K562 (cell line): Measurements from ENCODE around the gene F2RL2. TPM values are rescaled to one million over a fixed set of nuclear protein-coding genes. Genes with fewer than 3 reads are reported as not detected.
A peak's percentile ranks its signal among the peaks of the same experiment; 100 is the strongest.

ENCODE experiments used
- ATF1 ChIP-seq, 2 experiments: fragments of 450-650 bp in 1 of 2; IDR thresholded peaks; 2 replicates each; pipeline ENCODE4 v1.6.1; 2016; ENCODE audit warnings: missing compliant biosample characterization in 1 of 2, missing genetic modification characterization in 1 of 2
- ATF2 ChIP-seq: sonication (generic); formaldehyde crosslinking; IDR thresholded peaks from 2 replicates; pipeline ENCODE4 v1.8.1; 2022; ENCODE audit warnings: missing genetic modification reagents
- BHLHE40 ChIP-seq: IDR thresholded peaks from 2 replicates; pipeline ENCODE4 v1.6.1; 2011; ENCODE audit warnings: low read length, improper control_type of control experiment
- C11orf30 ChIP-seq: fragments of 450-650 bp; IDR thresholded peaks from 2 replicates; pipeline ENCODE4 v1.6.1; 2016; ENCODE audit warnings: low read depth, mild to moderate bottlenecking
- CBX3 ChIP-seq, 2 experiments: IDR thresholded peaks; 1 replicate in 1 of 2; 2 replicates in 1 of 2; pipeline ENCODE4 v1.6.1; 2012; ENCODE audit warnings: inconsistent platforms in 2 of 2, low read length in 2 of 2, borderline replicate concordance in 1 of 2, control low read depth in 1 of 2
- DPF2 ChIP-seq: fragments of 450-650 bp; IDR thresholded peaks from 2 replicates; pipeline ENCODE4 v1.6.1; 2016
- NFE2 ChIP-seq: IDR thresholded peaks from 2 replicates; pipeline ENCODE4 v1.6.1; 2014; ENCODE audit warnings: antibody characterized with exemption, low read depth
- NR2C2 ChIP-seq, 2 experiments: fragments of 200-800 bp in 1 of 2; sonication (Bioruptor generic) in 1 of 2; sonication (generic) in 1 of 2; formaldehyde crosslinking in 1 of 2; IDR thresholded peaks; 2 replicates each; pipeline versions ENCODE4 v1.6.1 to v1.8.0; 2016 to 2022; ENCODE audit warnings: mild to moderate bottlenecking in 1 of 2, missing compliant biosample characterization in 1 of 2, missing genetic modification characterization in 1 of 2, missing genetic modification reagents in 1 of 2
- PTRF ChIP-seq: fragments of 450-650 bp; IDR thresholded peaks from 2 replicates; pipeline ENCODE4 v1.6.1; 2016; ENCODE audit warnings: mild to moderate bottlenecking, missing genetic modification characterization, missing compliant biosample characterization
- PYGO2 ChIP-seq: fragments of 450-650 bp; IDR thresholded peaks from 2 replicates; pipeline ENCODE4 v1.6.1; 2016; ENCODE audit warnings: mild to moderate bottlenecking, missing genetic modification characterization, moderate library complexity, missing compliant biosample characterization
- RUNX1 ChIP-seq: sonication (generic); IDR thresholded peaks from 2 replicates; pipeline ENCODE4 v1.6.1; 2016; ENCODE audit warnings: antibody characterized with exemption, low read depth
- SMARCB1 ChIP-seq: IDR thresholded peaks from 2 replicates; pipeline ENCODE4 v1.6.1; 2011; ENCODE audit warnings: improper control_type of control experiment, low read depth; ENCODE audit not compliant: insufficient read length
- SP2 ChIP-seq: IDR thresholded peaks from 2 replicates; pipeline ENCODE4 v1.6.1; 2011; ENCODE audit warnings: mild to moderate bottlenecking, low read depth, low read length, moderate library complexity; ENCODE audit not compliant: poor library complexity, severe bottlenecking; ENCODE audit errors: extremely low read depth
- TAL1 ChIP-seq: fragments of 450-650 bp; IDR thresholded peaks from 2 replicates; pipeline ENCODE4 v1.6.1; 2016; ENCODE audit warnings: mild to moderate bottlenecking
- YY1 ChIP-seq, 3 experiments: IDR thresholded peaks; 2 replicates each; pipeline ENCODE4 v1.6.1; 2011; ENCODE audit warnings: low read length in 2 of 3, mild to moderate bottlenecking in 2 of 3, moderate library complexity in 2 of 3, borderline replicate concordance in 1 of 3, control low read depth in 1 of 3, low read depth in 1 of 3; ENCODE audit not compliant: insufficient read depth in 3 of 3, insufficient replicate concordance in 2 of 3, control insufficient read depth in 1 of 3, insufficient read length in 1 of 3; ENCODE audit errors: extremely low read depth in 1 of 3
- ZNF3 ChIP-seq: fragments of 250-450 bp; sonication (Bioruptor Pico); IDR thresholded peaks from 2 replicates; pipeline ENCODE4 v1.5.0; 2021; ENCODE audit warnings: mild to moderate bottlenecking, moderate library complexity
- ZNF316 ChIP-seq: fragments of 450-650 bp; IDR thresholded peaks from 2 replicates; pipeline ENCODE4 v1.6.1; 2016
- polyA plus RNA-seq, 8 experiments: library from polyadenylated mRNA; depleted of rRNA in 4 of 8; stranded (reverse) in 5 of 8; unstranded in 3 of 8; fragments of >200 nt; fragmentation: Nextera tagmentation in 2 of 8; fragmentation: Illumina TruSeq in 1 of 8; extraction: Ambion mirVana in 2 of 8; extraction: Trizol in 1 of 8; gene quantifications; 2 replicates each; pipeline versions ENCODE4 v1.2.1 to v1.2.3, GENCODE V29; 2011 to 2014; ENCODE audit warnings: inconsistent platforms in 1 of 8, missing spikeins in 1 of 8
- total RNA-seq, 7 experiments: library from RNA; depleted of rRNA in 6 of 7; stranded (reverse); fragments of >200 nt in 6 of 7; fragmentation: Illumina TruSeq in 2 of 7; extraction: Trizol in 2 of 7; gene quantifications; 2 replicates each; pipeline versions ENCODE4 v1.2.1 to v1.2.3, GENCODE V29; 2011 to 2021; ENCODE audit warnings: low replicate concordance in 1 of 7
- TF ChIP-seq, protein P1 (sequence below): fragments of 250-450 bp; sonication (Bioruptor Pico); IDR thresholded peaks from 2 replicates; pipeline ENCODE4 v1.5.0; 2021; ENCODE audit warnings: mild to moderate bottlenecking, moderate library complexity
- TF ChIP-seq, protein P2 (sequence below): fragments of 450-650 bp; formaldehyde crosslinking; IDR thresholded peaks from 2 replicates; pipeline ENCODE4 v1.4.0; 2022; ENCODE audit warnings: missing genetic modification characterization
- TF ChIP-seq, protein P3 (sequence below), 2 experiments: fragments of 450-650 bp; conservative IDR thresholded peaks; 2 replicates each; pipeline ENCODE4 v1.6.1; 2017; ENCODE audit warnings: mild to moderate bottlenecking in 2 of 2, moderate library complexity in 2 of 2

F2RL2 gene
- total and polyA plus RNA-seq, 9 of the 15 experiments (the other 6 are each of a cell fraction or from before 2014, with no cell fraction given), result 0.03 to 0.12 (median 0.06) TPM; not detected in 3

- TF ChIP-seq, protein P1, sequence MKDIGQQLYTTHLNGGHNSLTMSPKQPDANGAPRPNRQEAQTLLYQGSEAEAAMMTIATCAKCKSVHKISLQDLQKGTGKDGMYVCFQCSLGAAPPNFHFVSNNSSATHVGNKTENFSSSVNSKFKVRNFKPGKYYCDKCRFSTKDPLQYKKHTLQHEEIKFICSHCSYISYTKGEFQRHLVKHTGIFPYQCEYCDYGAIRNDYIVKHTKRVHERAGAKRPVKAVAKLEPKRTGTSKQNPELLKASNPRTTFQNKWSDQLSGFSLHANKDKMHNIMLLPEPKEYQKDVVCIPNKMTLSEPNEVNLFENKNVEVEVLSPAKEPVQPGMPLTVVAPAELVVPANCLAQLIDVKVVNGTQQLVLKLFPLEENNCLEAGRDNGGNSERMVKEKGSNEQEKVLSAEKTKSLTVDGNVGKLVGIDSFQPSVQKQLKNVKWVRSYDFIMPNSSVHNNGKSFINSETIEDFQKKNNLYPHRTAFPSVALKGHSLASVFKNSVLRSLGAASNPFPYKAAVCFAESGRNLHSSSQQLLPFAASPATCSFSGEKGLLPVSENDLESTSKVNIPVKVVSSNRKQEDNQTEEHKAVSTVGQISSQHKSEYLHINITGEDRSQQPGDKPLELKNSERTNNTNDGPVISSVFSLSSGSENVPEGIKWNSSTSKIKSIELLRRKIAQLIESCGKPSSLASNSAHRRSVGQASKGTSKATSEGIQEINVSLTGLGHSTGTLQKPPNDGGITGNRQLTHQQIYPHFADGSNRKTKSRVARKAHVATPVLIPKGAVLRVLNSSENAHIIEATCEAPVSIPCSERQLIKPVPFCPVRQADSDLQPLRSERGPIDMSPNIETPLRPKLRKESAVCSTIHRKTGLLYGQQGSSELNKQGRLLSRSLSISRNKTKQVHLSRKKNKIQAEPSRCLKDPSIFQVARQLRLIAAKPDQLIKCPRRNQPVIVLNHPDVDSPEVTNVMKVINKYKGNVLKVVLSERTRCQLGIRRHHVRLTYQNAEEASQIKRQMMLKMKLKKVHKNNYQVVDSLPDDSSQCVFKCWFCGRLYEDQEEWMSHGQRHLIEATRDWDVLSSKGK (CRISPR knock-in tag), result no peak
- TF ChIP-seq, protein P2, sequence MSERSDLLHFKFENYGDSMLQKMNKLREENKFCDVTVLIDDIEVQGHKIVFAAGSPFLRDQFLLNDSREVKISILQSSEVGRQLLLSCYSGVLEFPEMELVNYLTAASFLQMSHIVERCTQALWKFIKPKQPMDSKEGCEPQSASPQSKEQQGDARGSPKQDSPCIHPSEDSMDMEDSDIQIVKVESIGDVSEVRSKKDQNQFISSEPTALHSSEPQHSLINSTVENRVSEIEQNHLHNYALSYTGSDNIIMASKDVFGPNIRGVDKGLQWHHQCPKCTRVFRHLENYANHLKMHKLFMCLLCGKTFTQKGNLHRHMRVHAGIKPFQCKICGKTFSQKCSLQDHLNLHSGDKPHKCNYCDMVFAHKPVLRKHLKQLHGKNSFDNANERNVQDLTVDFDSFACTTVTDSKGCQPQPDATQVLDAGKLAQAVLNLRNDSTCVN, result no peak
- TF ChIP-seq ZNF3 (no peak), CBX3 (IDR thresholded peaks at IDR 0.05; ENCODE audit: borderline replicate concordance in 1 of 2, low read length in 2 of 2) (0 out of 3 replicates have a peak, but pooled peaks of 1 of the 2 experiments have one; percentile 18), NFE2 (peak; percentile 23; the same call in 1 of the 2 replicates), YY1 (IDR thresholded peaks at IDR 0.05; ENCODE audit: borderline replicate concordance in 1 of 3, control insufficient read depth in 1 of 3, extremely low read depth in 1 of 3, insufficient read depth in 3 of 3, insufficient read length in 1 of 3, insufficient replicate concordance in 2 of 3, low read depth in 1 of 3, low read length in 2 of 3) (peak in 1 of 3 experiments; percentile 32), DPF2 (0 out of 2 replicates have a peak, but pooled peaks have one; percentile 17), C11orf30 (0 out of 2 replicates have a peak, but pooled peaks have one; percentile 5), PYGO2 (tag) (no peak), ATF2 (CRISPR knock-in tag) (no peak), ATF1 (CRISPR knock-in tag; IDR thresholded peaks at IDR 0.05) (no peak), ATF1 (tag; IDR thresholded peaks at IDR 0.05) (no peak), TAL1 (no peak), BHLHE40 (0 out of 2 replicates have a peak, but pooled peaks have one; percentile 30), SMARCB1 (no peak), NR2C2 (CRISPR knock-in tag; IDR thresholded peaks at IDR 0.05) (no peak), NR2C2 (tag; IDR thresholded peaks at IDR 0.05) (no peak), PTRF (no peak), ZNF316 (peak; percentile 26; the same call in 1 of the 2 replicates), SP2 (no peak), RUNX1 (no peak)
- TF ChIP-seq, protein P3, sequence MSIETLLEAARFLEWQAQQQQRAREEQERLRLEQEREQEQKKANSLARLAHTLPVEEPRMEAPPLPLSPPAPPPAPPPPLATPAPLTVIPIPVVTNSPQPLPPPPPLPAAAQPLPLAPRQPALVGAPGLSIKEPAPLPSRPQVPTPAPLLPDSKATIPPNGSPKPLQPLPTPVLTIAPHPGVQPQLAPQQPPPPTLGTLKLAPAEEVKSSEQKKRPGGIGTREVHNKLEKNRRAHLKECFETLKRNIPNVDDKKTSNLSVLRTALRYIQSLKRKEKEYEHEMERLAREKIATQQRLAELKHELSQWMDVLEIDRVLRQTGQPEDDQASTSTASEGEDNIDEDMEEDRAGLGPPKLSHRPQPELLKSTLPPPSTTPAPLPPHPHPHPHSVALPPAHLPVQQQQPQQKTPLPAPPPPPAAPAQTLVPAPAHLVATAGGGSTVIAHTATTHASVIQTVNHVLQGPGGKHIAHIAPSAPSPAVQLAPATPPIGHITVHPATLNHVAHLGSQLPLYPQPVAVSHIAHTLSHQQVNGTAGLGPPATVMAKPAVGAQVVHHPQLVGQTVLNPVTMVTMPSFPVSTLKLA (conservative IDR thresholded peaks at IDR 0.05), result no peak
Measured at GRCh38 chr5:76620166-76620565, 3.0 kb downstream of the F2RL2 start (continued).
